HepG2 (cell line): ENCODE measurements around the gene TPRX1. TPM values are rescaled to one million over a fixed set of nuclear protein-coding genes. Genes with fewer than 3 reads are reported as not detected.

Experiments used
- ARID2 ChIP-seq: sonication (generic); formaldehyde crosslinking; IDR thresholded peaks from 2 replicates; pipeline ENCODE4 v1.8.1; 2022; ENCODE audit warnings: mild to moderate bottlenecking, missing genetic modification reagents, borderline replicate concordance
- CHD2 ChIP-seq: IDR thresholded peaks from 2 replicates; pipeline ENCODE4 v1.6.1; 2011; ENCODE audit warnings: low read depth, low read length, improper control_type of control experiment
- CREM ChIP-seq, 2 experiments: sonication (generic) in 1 of 2; formaldehyde crosslinking in 1 of 2; IDR thresholded peaks; 2 replicates each; pipeline versions ENCODE4 v1.4.0 to v1.6.1; 2016 to 2020; ENCODE audit warnings: antibody characterized with exemption in 1 of 2, mild to moderate bottlenecking in 1 of 2, missing genetic modification reagents in 1 of 2
- GFI1 ChIP-seq: sonication (generic); formaldehyde crosslinking; IDR thresholded peaks from 2 replicates; pipeline ENCODE4 v1.5.0; 2020; ENCODE audit warnings: missing genetic modification reagents, mild to moderate bottlenecking, borderline replicate concordance
- IKZF1 ChIP-seq: fragments of 450-650 bp; IDR thresholded peaks from 2 replicates; pipeline ENCODE4 v1.7.1; 2016
- IRF2 ChIP-seq: IDR thresholded peaks from 2 replicates; pipeline ENCODE4 v1.6.1; 2018; ENCODE audit warnings: missing genetic modification reagents, missing compliant biosample characterization
- KLF15 ChIP-seq: sonication (generic); formaldehyde crosslinking; IDR thresholded peaks from 2 replicates; pipeline ENCODE4 v1.8.1; 2023; ENCODE audit warnings: borderline replicate concordance, mild to moderate bottlenecking, inconsistent platforms, missing genetic modification reagents, mixed read lengths
- MATR3 ChIP-seq: sonication (generic); formaldehyde crosslinking; IDR thresholded peaks from 2 replicates; pipeline ENCODE4 v1.4.0; 2020; ENCODE audit warnings: missing genetic modification reagents
- NR2F1 ChIP-seq, 2 experiments: fragments of 450-650 bp in 1 of 2; formaldehyde crosslinking in 1 of 2; IDR thresholded peaks; 2 replicates each; pipeline versions ENCODE4 v1.5.0 to v1.6.1; 2016 to 2020; ENCODE audit warnings: mild to moderate bottlenecking in 1 of 2, missing compliant biosample characterization in 1 of 2, missing genetic modification reagents in 1 of 2, moderate library complexity in 1 of 2
- PAXIP1 ChIP-seq: sonication (generic); formaldehyde crosslinking; conservative IDR thresholded peaks from 2 replicates; pipeline ENCODE4 v1.4.0; 2020; ENCODE audit warnings: mild to moderate bottlenecking, missing genetic modification reagents, moderate library complexity
- PHF20 ChIP-seq: sonication (generic); formaldehyde crosslinking; IDR thresholded peaks from 2 replicates; pipeline ENCODE4 v1.5.0; 2020; ENCODE audit warnings: mild to moderate bottlenecking, missing genetic modification reagents
- PREB ChIP-seq: sonication (generic); formaldehyde crosslinking; IDR thresholded peaks from 2 replicates; pipeline ENCODE4 v1.4.0; 2020; ENCODE audit warnings: missing genetic modification reagents
- RAD51 ChIP-seq: fragments of 450-650 bp; IDR thresholded peaks from 2 replicates; pipeline ENCODE4 v1.6.1; 2016; ENCODE audit warnings: borderline replicate concordance
- RELA ChIP-seq: sonication (generic); formaldehyde crosslinking; IDR thresholded peaks from 2 replicates; pipeline ENCODE4 v1.4.0; 2020; ENCODE audit warnings: missing genetic modification reagents
- RNF2 ChIP-seq: fragments of 450-650 bp; conservative IDR thresholded peaks from 2 replicates; pipeline ENCODE4 v1.6.1; 2016; ENCODE audit warnings: low read depth
- SAP130 ChIP-seq: IDR thresholded peaks from 2 replicates; pipeline ENCODE4 v1.6.1; 2016; ENCODE audit warnings: low read depth
- SMC3 ChIP-seq: IDR thresholded peaks from 2 replicates; pipeline ENCODE4 v1.6.1; 2011; ENCODE audit warnings: low read length, improper control_type of control experiment
- SP2 ChIP-seq: sonication (generic); formaldehyde crosslinking; IDR thresholded peaks from 2 replicates; pipeline ENCODE4 v1.5.1; 2020; ENCODE audit warnings: mild to moderate bottlenecking, missing genetic modification reagents
- ZBTB21 ChIP-seq: sonication (generic); formaldehyde crosslinking; IDR thresholded peaks from 2 replicates; pipeline ENCODE4 v1.4.0; 2020; ENCODE audit warnings: missing genetic modification reagents
- ZNF263 ChIP-seq: sonication (generic); formaldehyde crosslinking; IDR thresholded peaks from 2 replicates; pipeline ENCODE4 v1.4.0; 2020; ENCODE audit warnings: missing genetic modification reagents
- ZNF333 ChIP-seq: sonication (generic); formaldehyde crosslinking; IDR thresholded peaks from 2 replicates; pipeline ENCODE4 v1.4.0; 2020; ENCODE audit warnings: mild to moderate bottlenecking, missing genetic modification reagents, borderline replicate concordance
- ZNF572 ChIP-seq: sonication (generic); formaldehyde crosslinking; IDR thresholded peaks from 2 replicates; pipeline ENCODE4 v1.5.1; 2020; ENCODE audit warnings: mild to moderate bottlenecking, missing genetic modification reagents
- ZNF775 ChIP-seq: sonication (generic); formaldehyde crosslinking; IDR thresholded peaks from 2 replicates; pipeline ENCODE4 v1.4.0; 2020; ENCODE audit warnings: missing genetic modification reagents, mild to moderate bottlenecking, moderate library complexity, borderline replicate concordance
- ZNF777 ChIP-seq: sonication (generic); formaldehyde crosslinking; IDR thresholded peaks from 2 replicates; pipeline ENCODE4 v1.4.0; 2020; ENCODE audit warnings: missing genetic modification reagents
- polyA plus RNA-seq, 8 experiments: library from polyadenylated mRNA; depleted of rRNA in 3 of 8; stranded (reverse) in 7 of 8; unstranded in 1 of 8; fragments of >200 nt; fragmentation: Illumina TruSeq in 4 of 8; extraction: Trizol in 4 of 8; gene quantifications; 2 replicates each; pipeline versions ENCODE4 v1.2.1 to v1.2.3, GENCODE V29; 2011 to 2016; ENCODE audit warnings: low read depth in 4 of 8, missing spikeins in 1 of 8, mixed read lengths in 1 of 8; ENCODE audit not compliant: insufficient read depth in 1 of 8
- total RNA-seq, 5 experiments: library from RNA; depleted of rRNA; stranded (reverse); fragments of >200 nt; fragmentation: Illumina TruSeq; extraction: Trizol; gene quantifications; 2 replicates each; pipeline ENCODE4 v1.2.3, GENCODE V29; 2016; ENCODE audit warnings: low read depth in 1 of 5
- TF ChIP-seq, protein P1 (sequence below): sonication (generic); formaldehyde crosslinking; IDR thresholded peaks from 2 replicates; pipeline ENCODE4 v1.5.0; 2020; ENCODE audit warnings: missing genetic modification reagents, mild to moderate bottlenecking, borderline replicate concordance

The TPRX1 gene
- total and polyA plus RNA-seq, 2 of the 13 experiments (the other 11 are each of a cell fraction or from before 2014, with no cell fraction given) = not detected

DNA sequence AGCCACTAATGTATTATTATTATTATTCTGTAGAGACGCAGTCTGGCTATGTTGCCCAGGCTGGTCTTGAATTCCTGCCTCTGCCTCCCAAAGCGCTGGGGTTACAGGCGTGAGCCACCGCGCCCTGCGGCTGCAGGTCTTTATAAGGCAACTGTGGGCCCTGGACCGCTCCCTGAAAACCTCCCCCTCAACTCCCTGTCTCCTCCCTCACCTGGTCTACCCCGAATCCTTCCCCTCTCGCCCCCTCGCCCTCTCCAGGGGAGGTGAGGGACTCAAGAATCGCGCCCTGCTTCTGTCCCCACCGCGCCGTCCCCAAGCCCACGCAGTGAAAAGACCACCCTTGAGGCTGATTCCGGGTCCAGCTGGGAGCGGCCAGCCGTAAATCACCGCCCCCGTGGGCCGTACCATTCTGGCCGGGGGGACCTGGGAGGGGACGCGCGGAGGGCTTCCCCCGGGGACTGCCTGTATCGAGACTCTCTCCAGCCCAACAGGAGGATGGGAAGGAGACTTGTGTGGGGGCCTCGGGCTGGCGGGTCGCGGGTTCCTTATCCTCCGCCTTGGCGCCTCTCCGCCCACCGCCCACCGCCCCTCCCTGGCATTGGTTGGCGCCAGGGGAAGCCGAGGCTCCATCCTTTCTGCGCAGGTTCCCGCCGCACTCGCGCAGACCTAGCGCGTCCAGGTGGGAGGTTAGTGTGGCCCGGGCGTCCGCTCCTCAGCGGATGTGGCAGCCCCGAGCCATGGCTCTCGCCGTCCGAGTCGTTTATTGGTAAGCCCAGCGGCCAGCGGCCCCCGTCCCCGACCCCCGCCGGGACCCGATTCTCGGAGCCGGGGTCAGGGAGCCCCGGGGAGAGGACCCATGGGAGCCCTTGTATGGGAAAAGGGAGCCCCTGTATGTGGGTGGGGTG, 26.1 kb downstream of the TPRX1 start, which contains the start of gene SELENOW (continued):
- TF ChIP-seq ZNF263 (CRISPR knock-in tag) (0 out of 2 replicates have a peak, but pooled peaks have one; percentile 52), SMC3 (no peak), CREM (IDR thresholded peaks at IDR 0.05) (no peak; the same call in 1 of the 2 replicates), CREM (CRISPR knock-in tag; IDR thresholded peaks at IDR 0.05) (no peak), ZBTB21 (CRISPR knock-in tag) (no peak), IRF2 (CRISPR knock-in tag) (peak; percentile 21; the same call in 1 of the 2 replicates), KLF15 (no peak), SP2 (peak; percentile 33; the same call in 1 of the 2 replicates), ZNF572 (CRISPR knock-in tag) (no peak), ZNF775 (CRISPR knock-in tag) (no peak), RNF2 (no peak), PHF20 (CRISPR knock-in tag) (peak; percentile 48; the same call in 1 of the 2 replicates), RAD51 (no peak), RELA (CRISPR knock-in tag) (no peak), GFI1 (CRISPR knock-in tag) (peak; percentile 64; the same call in 1 of the 2 replicates), SAP130 (CRISPR knock-in tag) (peak; percentile 84), NR2F1 (CRISPR knock-in tag; IDR thresholded peaks at IDR 0.05) (no peak), PAXIP1 (CRISPR knock-in tag) (peak; percentile 32), PREB (CRISPR knock-in tag) (no peak), ARID2 (CRISPR knock-in tag) (no peak), CHD2 (no peak), MATR3 (CRISPR knock-in tag) (no peak), IKZF1 (no peak), ZNF777 (CRISPR knock-in tag) (0 out of 2 replicates have a peak, but pooled peaks have one; percentile 40), ZNF333 (CRISPR knock-in tag) (peak; percentile 12; the same call in 1 of the 2 replicates)
- TF ChIP-seq, protein P1, sequence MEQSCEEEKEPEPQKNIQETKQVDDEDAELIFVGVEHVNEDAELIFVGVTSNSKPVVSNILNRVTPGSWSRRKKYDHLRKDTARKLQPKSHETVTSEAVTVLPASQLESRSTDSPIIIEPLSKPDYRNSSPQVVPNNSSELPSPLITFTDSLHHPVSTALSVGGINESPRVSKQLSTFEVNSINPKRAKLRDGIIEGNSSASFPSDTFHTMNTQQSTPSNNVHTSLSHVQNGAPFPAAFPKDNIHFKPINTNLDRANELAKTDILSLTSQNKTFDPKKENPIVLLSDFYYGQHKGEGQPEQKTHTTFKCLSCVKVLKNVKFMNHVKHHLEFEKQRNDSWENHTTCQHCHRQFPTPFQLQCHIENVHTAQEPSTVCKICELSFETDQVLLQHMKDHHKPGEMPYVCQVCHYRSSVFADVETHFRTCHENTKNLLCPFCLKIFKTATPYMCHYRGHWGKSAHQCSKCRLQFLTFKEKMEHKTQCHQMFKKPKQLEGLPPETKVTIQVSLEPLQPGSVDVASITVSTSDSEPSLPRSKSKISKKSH = peak; percentile 67; the same call in 1 of the 2 replicates
